Neuronal stem cell (in vitro differentiated cells): ENCODE measurements around the gene TMC1.

ENCODE experiments used
- DNase-seq: peaks from one replicate; pipeline ENCODE4 v3.0.0-alpha.2; 2013; ENCODE audit warnings: low spot score
- H2AFZ ChIP-seq: one replicate; pipeline ENCODE4 v1.6.1; 2013; ENCODE audit warnings: mild to moderate bottlenecking, low read length, inconsistent platforms
- H2AK5ac ChIP-seq: 2 replicates; pipeline ENCODE4 v1.6.1; 2013; ENCODE audit warnings: low read depth, mild to moderate bottlenecking, inconsistent platforms, low read length, moderate library complexity, mixed read lengths
- H2BK120ac ChIP-seq: 2 replicates; pipeline ENCODE4 v1.6.1; 2013; ENCODE audit warnings: low read depth, mild to moderate bottlenecking, inconsistent platforms, low read length, moderate library complexity, mixed read lengths
- H2BK12ac ChIP-seq: one replicate; pipeline ENCODE4 v1.6.1; 2013; ENCODE audit warnings: low read length, inconsistent platforms
- H2BK15ac ChIP-seq: 2 replicates; pipeline ENCODE4 v1.6.1; 2013; ENCODE audit warnings: mild to moderate bottlenecking, low read length, inconsistent platforms, mixed read lengths
- H2BK5ac ChIP-seq: one replicate; pipeline ENCODE4 v1.6.1; 2013; ENCODE audit warnings: inconsistent platforms, mild to moderate bottlenecking, low read length, moderate library complexity
- H3K14ac ChIP-seq: one replicate; pipeline ENCODE4 v1.6.1; 2013; ENCODE audit warnings: low read length, inconsistent platforms
- H3K18ac ChIP-seq: 2 replicates; pipeline ENCODE4 v1.6.1; 2013; ENCODE audit warnings: low read length, inconsistent platforms
- H3K23ac ChIP-seq: 2 replicates; pipeline ENCODE4 v1.6.1; 2013; ENCODE audit warnings: low read depth, mild to moderate bottlenecking, mixed read lengths, low read length, inconsistent platforms; ENCODE audit not compliant: poor library complexity
- H3K27ac ChIP-seq: replicated peaks from 3 replicates; pipeline ENCODE4 v1.5.1; 2013; ENCODE audit warnings: low read length, inconsistent platforms
- H3K27me3 ChIP-seq, 3 experiments: 2 replicates each; pipeline ENCODE4 v1.6.1; 2013; ENCODE audit warnings: low read length in 3 of 3, mild to moderate bottlenecking in 2 of 3, inconsistent platforms in 1 of 3, low read depth in 1 of 3, mixed read lengths in 1 of 3, moderate library complexity in 1 of 3; ENCODE audit not compliant: control insufficient read depth in 3 of 3, insufficient read depth in 3 of 3
- H3K36me3 ChIP-seq, 2 donors: replicated peaks in 1 of 2; 2 replicates each; pipeline ENCODE4 v1.6.1; 2013; ENCODE audit warnings: low read length in 2 of 2; ENCODE audit not compliant: control insufficient read depth in 2 of 2, insufficient read depth in 2 of 2
- H3K4ac ChIP-seq: 2 replicates; pipeline ENCODE4 v1.6.1; 2013; ENCODE audit warnings: inconsistent platforms, mild to moderate bottlenecking, low read length, moderate library complexity
- H3K4me1 ChIP-seq, 2 donors: 1 replicate in 1 of 2; 2 replicates in 1 of 2; pipeline ENCODE4 v1.6.1; 2013; ENCODE audit warnings: low read length in 2 of 2, low read depth in 1 of 2; ENCODE audit not compliant: control insufficient read depth in 2 of 2, insufficient read depth in 1 of 2
- H3K4me2 ChIP-seq: one replicate; pipeline ENCODE4 v1.6.1; 2013; ENCODE audit warnings: mild to moderate bottlenecking, low read length, inconsistent platforms; ENCODE audit not compliant: insufficient read depth, poor library complexity, severe bottlenecking
- H3K4me3 ChIP-seq, 2 donors: 2 replicates each; pipeline ENCODE4 v1.5.1; 2013; ENCODE audit warnings: low read length in 2 of 2, mild to moderate bottlenecking in 2 of 2, inconsistent platforms in 1 of 2, moderate library complexity in 1 of 2
- H3K79me1 ChIP-seq: one replicate; pipeline ENCODE4 v1.6.1; 2013; ENCODE audit warnings: low read depth, mild to moderate bottlenecking, inconsistent platforms, low read length, moderate library complexity
- H3K9ac ChIP-seq: one replicate; pipeline ENCODE4 v1.6.1; 2013; ENCODE audit warnings: mild to moderate bottlenecking, low read depth, low read length, inconsistent platforms; ENCODE audit not compliant: poor library complexity
- H3K9me3 ChIP-seq, 2 donors: replicated peaks in 1 of 2; 2 replicates each; pipeline versions ENCODE3 to v1.6.1; 2013; ENCODE audit warnings: low read length in 2 of 2, mild to moderate bottlenecking in 2 of 2, inconsistent platforms in 1 of 2, low read depth in 1 of 2, mixed read lengths in 1 of 2, moderate library complexity in 1 of 2; ENCODE audit not compliant: control insufficient read depth in 2 of 2, insufficient read depth in 1 of 2
- H4K8ac ChIP-seq: one replicate; pipeline ENCODE4 v1.6.1; 2013; ENCODE audit warnings: low read depth, mild to moderate bottlenecking, inconsistent platforms, low read length, moderate library complexity
- H4K91ac ChIP-seq: one replicate; pipeline ENCODE4 v1.6.1; 2013; ENCODE audit warnings: low read length, low read depth, mild to moderate bottlenecking, inconsistent platforms; ENCODE audit not compliant: poor library complexity
- WGBS, 2 donors: extraction: QIAGEN DNeasy Blood & Tissue Kit; methylation state at CpG; one replicate each; pipeline ENCODE4 v1.1.7; 2013; ENCODE audit warnings: missing lambda C conversion rate in 2 of 2, mixed read lengths in 1 of 2; ENCODE audit not compliant: insufficient read length in 2 of 2, insufficient replicate concordance in 1 of 2; ENCODE audit errors: extremely low coverage in 2 of 2; 5-methylcytosine and 5-hydroxymethylcytosine counted together

TMC1 gene

DNA sequence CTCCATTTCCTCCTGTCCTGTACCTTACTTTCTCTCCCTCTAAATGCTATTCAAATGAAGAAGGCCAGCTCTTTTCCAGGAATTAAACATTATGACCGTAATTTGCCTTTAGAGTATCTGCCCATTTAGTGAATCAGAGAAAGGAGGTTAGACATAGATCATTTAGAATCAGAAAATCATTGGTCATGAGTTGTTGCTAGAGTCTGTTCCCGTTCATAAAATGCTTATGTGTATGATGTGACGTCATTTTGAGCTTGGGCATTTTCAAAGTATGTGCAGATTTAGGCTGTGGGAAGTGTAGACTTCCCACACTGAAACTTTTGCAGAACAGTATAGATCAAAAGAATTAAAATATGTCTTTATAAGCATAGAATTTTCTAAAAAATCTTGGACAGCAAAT lies 268.5 kb downstream of the TMC1 start:
- Histone ChIP-seq H2BK12ac (no peak overlapping the region), H2BK5ac (no peak overlapping the region), H3K4me1 (no peaks in the 10 kb centered on the region), H3K9me3 (no peaks in the 10 kb centered on the region), H3K4ac (no peak overlapping the region), H3K27me3 (no peaks in the 10 kb centered on the region), H2BK120ac (no peak overlapping the region), H3K18ac (no peak overlapping the region), H3K79me1 (no peaks in the 10 kb centered on the region), H2AFZ (peak overlapping the region; percentile 27), H2AK5ac (no peak overlapping the region), H2BK15ac (no peak overlapping the region), H3K4me2 (no peak overlapping the region), H4K8ac (no peak overlapping the region), H4K91ac (no peak overlapping the region), H3K14ac (no peak overlapping the region), H3K9ac (no peak overlapping the region), H3K23ac (no peak overlapping the region), H3K4me3 (no peak overlapping the region), H3K36me3 (no peaks in the 10 kb centered on the region), H3K27ac (no peak overlapping the region)
- no CpG with 5 or more reads among the region's 3 CpGs for WGBS, 2 donors
- no peak for DNase-seq

DNA sequence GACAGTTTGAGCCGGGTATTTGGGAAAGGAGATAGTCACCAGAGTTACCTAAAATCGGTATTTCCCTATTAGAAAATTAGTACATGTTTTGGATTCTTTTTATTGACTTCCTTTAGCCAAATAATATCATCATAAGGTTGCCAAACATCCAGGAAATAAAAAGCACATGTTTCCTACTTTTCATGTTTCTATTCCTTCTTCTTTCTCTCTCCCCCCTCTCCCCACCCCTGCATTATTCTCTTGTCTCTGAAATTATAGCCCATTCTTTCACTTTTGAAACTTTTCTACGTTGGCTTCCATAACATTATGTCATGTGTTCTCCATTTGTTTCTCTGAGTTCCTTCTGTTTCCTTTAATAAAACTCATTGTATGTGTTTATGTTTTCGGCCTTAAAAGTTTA lies 269.6 kb downstream of the TMC1 start:
- H4K8ac ChIP-seq = no peak overlapping the region
- H3K27me3 ChIP-seq = no peaks in the 10 kb centered on the region
- no peak overlapping the region for H3K4ac ChIP-seq
- no peak overlapping the region for H2BK15ac ChIP-seq
- H3K23ac ChIP-seq = no peak overlapping the region
- no peaks in the 10 kb centered on the region for H3K79me1 ChIP-seq
- no peak overlapping the region for H4K91ac ChIP-seq
- no peak overlapping the region for H2BK5ac ChIP-seq
- H3K36me3 ChIP-seq = no peaks in the 10 kb centered on the region
- H3K9ac ChIP-seq = no peak overlapping the region
- no peak overlapping the region for H3K14ac ChIP-seq
- no peak overlapping the region for H3K4me3 ChIP-seq
- no peak overlapping the region for H3K18ac ChIP-seq
- H3K9me3 ChIP-seq = no peaks in the 10 kb centered on the region
- no peaks in the 10 kb centered on the region for H3K4me1 ChIP-seq
- H2AFZ ChIP-seq = no peak overlapping the region
- H2BK120ac ChIP-seq = no peak overlapping the region
- no peak for DNase-seq
- H2BK12ac ChIP-seq = no peak overlapping the region
- H3K27ac ChIP-seq = no peak overlapping the region
- no peak overlapping the region for H3K4me2 ChIP-seq
- no CpG with 5 or more reads among the region's 4 CpGs for WGBS, 2 donors
- no peak overlapping the region for H2AK5ac ChIP-seq

DNA sequence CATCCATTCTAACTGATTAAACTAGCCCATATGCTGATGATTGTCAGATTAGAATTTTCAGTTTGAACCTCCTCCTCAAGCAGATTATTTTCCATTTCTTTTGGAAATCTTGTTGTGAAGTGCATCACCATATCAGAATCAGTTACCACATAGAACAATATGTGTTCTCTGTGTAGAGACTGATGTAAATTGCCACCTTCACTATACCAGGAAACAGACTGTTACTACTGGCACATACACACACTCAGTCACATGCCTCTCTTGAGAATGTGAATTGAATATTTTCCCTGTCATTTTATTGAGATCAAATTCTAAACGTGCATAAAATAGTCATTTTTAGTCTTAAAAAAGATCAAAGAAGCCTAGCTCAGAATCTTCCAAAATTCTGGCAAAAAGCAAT lies 270.0 kb downstream of the TMC1 start:
- Histone ChIP-seq H3K27me3 (no peaks in the 10 kb centered on the region), H4K8ac (no peak overlapping the region), H2AK5ac (no peak overlapping the region), H3K27ac (no peak overlapping the region), H3K79me1 (no peaks in the 10 kb centered on the region), H2BK12ac (no peak overlapping the region), H3K4me1 (no peaks in the 10 kb centered on the region), H3K23ac (no peak overlapping the region), H3K14ac (no peak overlapping the region), H2BK120ac (no peak overlapping the region), H4K91ac (no peak overlapping the region), H2BK15ac (no peak overlapping the region), H3K4me2 (no peak overlapping the region), H3K18ac (no peak overlapping the region), H3K9me3 (peaks cover 0 to 3% of the 10 kb centered on the region in 2 donors), H3K4me3 (no peak overlapping the region), H2AFZ (no peak overlapping the region), H3K9ac (no peak overlapping the region), H3K4ac (no peak overlapping the region), H3K36me3 (no peaks in the 10 kb centered on the region), H2BK5ac (no peak overlapping the region)
- WGBS, 2 donors = no CpG with 5 or more reads among the region's 1 CpG
- DNase-seq = no peak

DNA sequence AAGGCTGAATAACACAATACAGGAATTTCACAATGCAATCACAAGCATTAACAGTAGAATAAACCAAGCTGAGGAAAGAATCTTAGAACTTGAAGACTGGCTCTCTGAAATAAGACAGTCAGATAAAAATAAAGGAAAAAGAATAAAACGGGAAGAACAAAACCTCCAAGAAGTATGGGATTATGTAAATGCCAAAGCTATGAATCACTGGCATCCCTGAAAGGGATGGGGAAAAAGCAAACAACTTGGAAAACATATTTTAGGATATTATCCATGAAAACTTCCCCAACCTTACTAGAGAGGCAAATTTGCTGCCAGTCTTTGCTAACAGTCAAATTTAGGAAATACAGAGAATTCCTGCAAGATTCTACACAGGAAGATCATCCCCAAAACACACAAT lies 273.5 kb downstream of the TMC1 start:
- DNase-seq = no peak
- Histone ChIP-seq H3K23ac (no peak overlapping the region), H3K36me3 (no peaks in the 10 kb centered on the region), H2AFZ (no peak overlapping the region), H3K4me1 (no peaks in the 10 kb centered on the region), H3K27me3 (no peaks in the 10 kb centered on the region), H2BK120ac (no peak overlapping the region), H2AK5ac (no peak overlapping the region), H3K18ac (no peak overlapping the region), H4K91ac (no peak overlapping the region), H3K9ac (no peak overlapping the region), H2BK15ac (no peak overlapping the region), H3K9me3 (peaks cover 0 to 3% of the 10 kb centered on the region in 2 donors), H3K4me2 (no peak overlapping the region), H3K27ac (no peak overlapping the region), H4K8ac (no peak overlapping the region), H2BK5ac (no peak overlapping the region), H2BK12ac (no peak overlapping the region), H3K4me3 (no peak overlapping the region), H3K4ac (no peak overlapping the region), H3K79me1 (no peaks in the 10 kb centered on the region), H3K14ac (no peak overlapping the region)
- no CpG with 5 or more reads among the region's 1 CpG for WGBS, 2 donors
